ENCODE data around the gene TAS2R3.

DNA sequence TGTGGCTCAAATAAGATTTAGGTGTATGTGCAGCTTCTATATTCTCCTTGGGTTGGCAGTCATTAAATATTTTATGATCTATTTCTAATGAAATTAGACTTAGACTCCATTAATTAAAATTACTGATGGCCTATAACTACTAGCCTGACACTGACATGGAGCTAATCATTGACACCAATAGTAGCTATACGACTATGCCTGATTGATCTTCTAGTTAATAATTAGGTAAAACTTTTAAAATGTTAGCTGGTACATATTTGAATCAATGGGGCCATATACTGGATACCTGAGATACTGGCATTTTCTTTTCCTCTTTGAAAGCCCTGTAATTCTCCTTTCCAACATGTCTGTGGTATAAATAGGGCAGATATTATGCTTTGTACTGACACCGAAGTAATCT is 41.4 kb upstream of the TAS2R3 start:
- TF ChIP-seq ZNF396 (CRISPR knock-in tag; IDR thresholded peaks at IDR 0.05; ENCODE audit: borderline replicate concordance): no peak
- TF ChIP-seq CTCF (IDR thresholded peaks at IDR 0.05): no peak
- TF ChIP-seq E2F5 (CRISPR knock-in tag; IDR thresholded peaks at IDR 0.05): no peak
- no peak for TF ChIP-seq ZNF416 (CRISPR knock-in tag; IDR thresholded peaks at IDR 0.05)
- TF ChIP-seq NFYB (CRISPR knock-in tag; conservative IDR thresholded peaks at IDR 0.05; ENCODE audit: low read depth): no peak
- TF ChIP-seq, protein P1, sequence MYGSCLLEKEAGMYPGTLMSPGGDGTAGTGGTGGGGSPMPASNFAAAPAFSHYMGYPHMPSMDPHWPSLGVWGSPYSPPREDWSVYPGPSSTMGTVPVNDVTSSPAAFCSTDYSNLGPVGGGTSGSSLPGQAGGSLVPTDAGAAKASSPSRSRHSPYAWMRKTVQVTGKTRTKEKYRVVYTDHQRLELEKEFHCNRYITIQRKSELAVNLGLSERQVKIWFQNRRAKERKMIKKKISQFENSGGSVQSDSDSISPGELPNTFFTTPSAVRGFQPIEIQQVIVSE (CRISPR knock-in tag; IDR thresholded peaks at IDR 0.05; ENCODE audit: borderline replicate concordance): no peak
- TF ChIP-seq, protein P2, sequence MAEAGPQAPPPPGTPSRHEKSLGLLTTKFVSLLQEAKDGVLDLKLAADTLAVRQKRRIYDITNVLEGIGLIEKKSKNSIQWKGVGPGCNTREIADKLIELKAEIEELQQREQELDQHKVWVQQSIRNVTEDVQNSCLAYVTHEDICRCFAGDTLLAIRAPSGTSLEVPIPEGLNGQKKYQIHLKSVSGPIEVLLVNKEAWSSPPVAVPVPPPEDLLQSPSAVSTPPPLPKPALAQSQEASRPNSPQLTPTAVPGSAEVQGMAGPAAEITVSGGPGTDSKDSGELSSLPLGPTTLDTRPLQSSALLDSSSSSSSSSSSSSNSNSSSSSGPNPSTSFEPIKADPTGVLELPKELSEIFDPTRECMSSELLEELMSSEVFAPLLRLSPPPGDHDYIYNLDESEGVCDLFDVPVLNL (CRISPR knock-in tag; IDR thresholded peaks at IDR 0.05; ENCODE audit: borderline replicate concordance, low read depth): no peak
- no peak for TF ChIP-seq FOXJ3 (CRISPR knock-in tag; IDR thresholded peaks at IDR 0.05; ENCODE audit: borderline replicate concordance)
- no peak for TF ChIP-seq TEAD1 (CRISPR knock-in tag; IDR thresholded peaks at IDR 0.05)
- no peak for TF ChIP-seq SP1 (CRISPR knock-in tag; conservative IDR thresholded peaks at IDR 0.05)
- TF ChIP-seq KAT7 (CRISPR knock-in tag; IDR thresholded peaks at IDR 0.05; ENCODE audit: borderline replicate concordance): no peak
- no peak for TF ChIP-seq ZNF423 (CRISPR knock-in tag; IDR thresholded peaks at IDR 0.05)
- no peak for TF ChIP-seq SMAD4 (CRISPR knock-in tag; IDR thresholded peaks at IDR 0.05)

Measured in WTC11 (cell line).